HepG2 (cell line): Measurements from ENCODE around the gene RPS6KB1. TPM values are rescaled to one million over a fixed set of nuclear protein-coding genes. Genes with fewer than 3 reads are reported as not detected.

ENCODE experiments used
- DMAP1 ChIP-seq: IDR thresholded peaks from 2 replicates; pipeline ENCODE4 v1.6.1; 2016
- EHMT2 ChIP-seq: fragments of 200-600 bp; sonication (generic); IDR thresholded peaks from 2 replicates; pipeline ENCODE4 v1.7.0; 2017; ENCODE audit warnings: antibody characterized with exemption, low read depth, low read length, borderline replicate concordance
- FLYWCH1 ChIP-seq: sonication (generic); formaldehyde crosslinking; IDR thresholded peaks from 2 replicates; pipeline ENCODE4 v1.8.1; 2023; ENCODE audit warnings: mild to moderate bottlenecking, missing genetic modification reagents
- GATAD1 ChIP-seq: IDR thresholded peaks from 2 replicates; pipeline ENCODE4 v1.6.1; 2016; ENCODE audit warnings: missing genetic modification reagents, missing compliant biosample characterization
- GPN1 ChIP-seq: sonication (generic); formaldehyde crosslinking; IDR thresholded peaks from 2 replicates; pipeline ENCODE4 v1.5.1; 2020; ENCODE audit warnings: missing genetic modification reagents, borderline replicate concordance
- HOXA9 ChIP-seq: sonication (generic); formaldehyde crosslinking; IDR thresholded peaks from 2 replicates; pipeline ENCODE4 v1.8.1; 2022; ENCODE audit warnings: missing genetic modification reagents, mild to moderate bottlenecking, moderate library complexity, borderline replicate concordance
- ISL2 ChIP-seq: sonication (generic); formaldehyde crosslinking; IDR thresholded peaks from 2 replicates; pipeline ENCODE4 v1.5.0; 2020; ENCODE audit warnings: missing genetic modification reagents
- KLF11 ChIP-seq: IDR thresholded peaks from 2 replicates; pipeline ENCODE4 v1.6.1; 2016; ENCODE audit warnings: missing compliant biosample characterization
- MED1 ChIP-seq: sonication (generic); formaldehyde crosslinking; IDR thresholded peaks from 2 replicates; pipeline ENCODE4 v1.4.0; 2020; ENCODE audit warnings: missing genetic modification reagents
- MEIS1 ChIP-seq: sonication (generic); formaldehyde crosslinking; IDR thresholded peaks from 2 replicates; pipeline ENCODE4 v1.9.0; 2021; ENCODE audit warnings: mild to moderate bottlenecking, missing genetic modification reagents, moderate library complexity, borderline replicate concordance
- NCOA1 ChIP-seq: sonication (generic); formaldehyde crosslinking; IDR thresholded peaks from 2 replicates; pipeline ENCODE4 v1.9.0; 2021; ENCODE audit warnings: missing genetic modification reagents
- PITX1 ChIP-seq: sonication (generic); formaldehyde crosslinking; IDR thresholded peaks from 2 replicates; pipeline ENCODE4 v1.5.1; 2020; ENCODE audit warnings: mild to moderate bottlenecking, missing genetic modification reagents
- REL ChIP-seq: sonication (generic); formaldehyde crosslinking; conservative IDR thresholded peaks from 2 replicates; pipeline ENCODE4 v1.8.0; 2022; ENCODE audit warnings: mild to moderate bottlenecking, missing genetic modification reagents, moderate library complexity
- SOX6 ChIP-seq, 2 experiments: fragments of 450-650 bp in 1 of 2; sonication (generic) in 1 of 2; formaldehyde crosslinking in 1 of 2; IDR thresholded peaks; 2 replicates each; pipeline versions ENCODE4 v1.4.0 to v1.6.1; 2017 to 2020; ENCODE audit warnings: antibody characterized with exemption in 1 of 2, mild to moderate bottlenecking in 1 of 2, missing genetic modification reagents in 1 of 2
- STAG1 ChIP-seq: sonication (generic); formaldehyde crosslinking; IDR thresholded peaks from 2 replicates; pipeline ENCODE4 v1.4.0; 2020; ENCODE audit warnings: missing genetic modification reagents
- TAF15 ChIP-seq: fragments of 200-400 bp; formaldehyde crosslinking; IDR thresholded peaks from one replicate; pipeline ENCODE4 v1.6.1; 2018; ENCODE audit warnings: mild to moderate bottlenecking, low read depth, low read length; ENCODE audit not compliant: poor library complexity, severe bottlenecking
- ZFP36L2 ChIP-seq: sonication (generic); formaldehyde crosslinking; IDR thresholded peaks from 2 replicates; pipeline ENCODE4 v1.4.0; 2020; ENCODE audit warnings: missing genetic modification reagents
- ZNF34 ChIP-seq: sonication (generic); formaldehyde crosslinking; IDR thresholded peaks from 2 replicates; pipeline ENCODE4 v1.4.0; 2020; ENCODE audit warnings: mild to moderate bottlenecking, missing genetic modification reagents, borderline replicate concordance
- ZNF556 ChIP-seq: sonication (generic); formaldehyde crosslinking; IDR thresholded peaks from 2 replicates; pipeline ENCODE4 v1.4.0; 2020; ENCODE audit warnings: mild to moderate bottlenecking, missing genetic modification reagents, borderline replicate concordance
- ZNF790 ChIP-seq: sonication (generic); formaldehyde crosslinking; IDR thresholded peaks from 2 replicates; pipeline ENCODE4 v1.8.0; 2022; ENCODE audit warnings: missing genetic modification reagents, mild to moderate bottlenecking, borderline replicate concordance
- polyA plus RNA-seq, 8 experiments: library from polyadenylated mRNA; depleted of rRNA in 3 of 8; stranded (reverse) in 7 of 8; unstranded in 1 of 8; fragments of >200 nt; fragmentation: Illumina TruSeq in 4 of 8; extraction: Trizol in 4 of 8; gene quantifications; 2 replicates each; pipeline versions ENCODE4 v1.2.1 to v1.2.3, GENCODE V29; 2011 to 2016; ENCODE audit warnings: low read depth in 4 of 8, missing spikeins in 1 of 8, mixed read lengths in 1 of 8; ENCODE audit not compliant: insufficient read depth in 1 of 8
- total RNA-seq, 5 experiments: library from RNA; depleted of rRNA; stranded (reverse); fragments of >200 nt; fragmentation: Illumina TruSeq; extraction: Trizol; gene quantifications; 2 replicates each; pipeline ENCODE4 v1.2.3, GENCODE V29; 2016; ENCODE audit warnings: low read depth in 1 of 5
- TF ChIP-seq, protein P1 (sequence below): sonication (generic); formaldehyde crosslinking; IDR thresholded peaks from 2 replicates; pipeline ENCODE4 v1.5.0; 2020; ENCODE audit warnings: missing genetic modification reagents, mild to moderate bottlenecking, borderline replicate concordance
- TF ChIP-seq, protein P2 (sequence below): sonication (generic); formaldehyde crosslinking; IDR thresholded peaks from 2 replicates; pipeline ENCODE4 v1.4.0; 2020; ENCODE audit warnings: mild to moderate bottlenecking, missing genetic modification reagents
- TF ChIP-seq, protein P3 (sequence below): sonication (generic); formaldehyde crosslinking; IDR thresholded peaks from 2 replicates; pipeline ENCODE4 v1.4.0; 2020; ENCODE audit warnings: missing genetic modification reagents
- TF ChIP-seq, protein P4 (sequence below): sonication (generic); formaldehyde crosslinking; IDR thresholded peaks from 2 replicates; pipeline ENCODE4 v1.4.0; 2020; ENCODE audit warnings: mild to moderate bottlenecking, missing genetic modification reagents
- TF ChIP-seq, protein P5 (sequence below): sonication (generic); formaldehyde crosslinking; IDR thresholded peaks from 2 replicates; pipeline ENCODE4 v1.4.0; 2020; ENCODE audit warnings: missing genetic modification reagents

Gene RPS6KB1
- total and polyA plus RNA-seq, 2 of the 13 experiments (the other 11 are each of a cell fraction or from before 2014, with no cell fraction given): 16.5 to 42.2 TPM

DNA sequence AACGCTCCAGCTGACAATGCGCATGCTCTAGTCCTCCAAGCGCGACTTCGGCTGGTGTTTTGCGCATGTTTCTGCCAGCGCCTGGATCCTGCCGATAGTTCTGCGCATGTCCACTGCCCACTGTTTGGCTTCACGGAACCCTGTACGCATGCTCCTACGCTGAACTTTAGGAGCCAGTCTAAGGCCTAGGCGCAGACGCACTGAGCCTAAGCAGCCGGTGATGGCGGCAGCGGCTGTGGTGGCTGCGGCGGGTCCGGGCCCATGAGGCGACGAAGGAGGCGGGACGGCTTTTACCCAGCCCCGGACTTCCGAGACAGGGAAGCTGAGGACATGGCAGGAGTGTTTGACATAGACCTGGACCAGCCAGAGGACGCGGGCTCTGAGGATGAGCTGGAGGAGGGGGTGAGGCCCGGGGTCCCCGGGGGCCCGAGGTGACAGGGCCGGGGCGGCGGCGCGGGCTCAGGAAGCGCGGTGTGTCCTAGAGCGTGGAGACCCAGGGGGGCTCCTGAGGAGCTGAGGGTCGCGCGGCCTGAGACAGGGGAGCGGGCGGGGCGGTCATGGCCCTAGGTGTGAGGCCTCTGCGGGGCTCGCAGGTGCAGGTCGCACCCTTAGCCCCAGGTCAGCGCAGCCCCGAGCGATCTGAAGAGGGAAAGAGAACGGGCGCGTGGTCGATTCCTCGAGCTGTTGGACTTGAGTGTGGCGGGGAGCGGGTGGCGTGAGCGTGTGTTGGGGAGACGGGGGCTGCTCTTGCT lies at the start of gene RPS6KB1, which contains the start of gene TUBD1 (continued):
- TF ChIP-seq FLYWCH1 (no peak), GATAD1 (peak; percentile 97), ZFP36L2 (CRISPR knock-in tag) (peak; percentile 73; the same call in 1 of the 2 replicates), DMAP1 (CRISPR knock-in tag) (peak; percentile 95), MEIS1 (no peak), ZNF34 (CRISPR knock-in tag) (no peak), ZNF556 (no peak; the same call in 1 of the 2 replicates), PITX1 (CRISPR knock-in tag) (peak; percentile 70; the same call in 1 of the 2 replicates), ISL2 (CRISPR knock-in tag) (peak; percentile 70), REL (peak; percentile 86; the same call in 1 of the 2 replicates), STAG1 (CRISPR knock-in tag) (0 out of 2 replicates have a peak, but pooled peaks have one; percentile 5), ZNF790 (CRISPR knock-in tag) (peak; percentile 55; the same call in 1 of the 2 replicates), MED1 (CRISPR knock-in tag) (peak; percentile 72), EHMT2 (no peak), NCOA1 (CRISPR knock-in tag) (peak; percentile 15; the same call in 1 of the 2 replicates), GPN1 (CRISPR knock-in tag) (no peak), TAF15 (peak; percentile 51), KLF11 (CRISPR knock-in tag) (peak; percentile 71; the same call in 1 of the 2 replicates), SOX6 (IDR thresholded peaks at IDR 0.05) (no peak), SOX6 (CRISPR knock-in tag; IDR thresholded peaks at IDR 0.05) (peak; percentile 18; the same call in 1 of the 2 replicates), HOXA9 (CRISPR knock-in tag) (0 out of 2 replicates have a peak, but pooled peaks have one; percentile 12)
- TF ChIP-seq, protein P1, sequence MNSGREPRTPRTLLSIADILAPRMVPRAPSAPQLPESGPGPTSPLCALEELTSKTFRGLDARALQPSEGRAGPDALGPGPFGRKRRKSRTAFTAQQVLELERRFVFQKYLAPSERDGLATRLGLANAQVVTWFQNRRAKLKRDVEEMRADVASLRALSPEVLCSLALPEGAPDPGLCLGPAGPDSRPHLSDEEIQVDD: peak; percentile 95
- TF ChIP-seq, protein P2, sequence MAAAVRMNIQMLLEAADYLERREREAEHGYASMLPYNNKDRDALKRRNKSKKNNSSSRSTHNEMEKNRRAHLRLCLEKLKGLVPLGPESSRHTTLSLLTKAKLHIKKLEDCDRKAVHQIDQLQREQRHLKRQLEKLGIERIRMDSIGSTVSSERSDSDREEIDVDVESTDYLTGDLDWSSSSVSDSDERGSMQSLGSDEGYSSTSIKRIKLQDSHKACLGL (CRISPR knock-in tag): peak; percentile 84; the same call in 1 of the 2 replicates
- TF ChIP-seq, protein P3, sequence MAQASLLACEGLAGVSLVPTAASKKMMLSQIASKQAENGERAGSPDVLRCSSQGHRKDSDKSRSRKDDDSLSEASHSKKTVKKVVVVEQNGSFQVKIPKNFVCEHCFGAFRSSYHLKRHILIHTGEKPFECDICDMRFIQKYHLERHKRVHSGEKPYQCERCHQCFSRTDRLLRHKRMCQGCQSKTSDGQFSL (CRISPR knock-in tag): peak; percentile 72; the same call in 1 of the 2 replicates
- TF ChIP-seq, protein P4, sequence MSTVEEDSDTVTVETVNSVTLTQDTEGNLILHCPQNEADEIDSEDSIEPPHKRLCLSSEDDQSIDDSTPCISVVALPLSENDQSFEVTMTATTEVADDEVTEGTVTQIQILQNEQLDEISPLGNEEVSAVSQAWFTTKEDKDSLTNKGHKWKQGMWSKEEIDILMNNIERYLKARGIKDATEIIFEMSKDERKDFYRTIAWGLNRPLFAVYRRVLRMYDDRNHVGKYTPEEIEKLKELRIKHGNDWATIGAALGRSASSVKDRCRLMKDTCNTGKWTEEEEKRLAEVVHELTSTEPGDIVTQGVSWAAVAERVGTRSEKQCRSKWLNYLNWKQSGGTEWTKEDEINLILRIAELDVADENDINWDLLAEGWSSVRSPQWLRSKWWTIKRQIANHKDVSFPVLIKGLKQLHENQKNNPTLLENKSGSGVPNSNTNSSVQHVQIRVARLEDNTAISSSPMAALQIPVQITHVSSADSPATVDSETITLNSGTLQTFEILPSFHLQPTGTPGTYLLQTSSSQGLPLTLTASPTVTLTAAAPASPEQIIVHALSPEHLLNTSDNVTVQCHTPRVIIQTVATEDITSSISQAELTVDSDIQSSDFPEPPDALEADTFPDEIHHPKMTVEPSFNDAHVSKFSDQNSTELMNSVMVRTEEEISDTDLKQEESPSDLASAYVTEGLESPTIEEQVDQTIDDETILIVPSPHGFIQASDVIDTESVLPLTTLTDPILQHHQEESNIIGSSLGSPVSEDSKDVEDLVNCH (CRISPR knock-in tag): peak; percentile 68; the same call in 1 of the 2 replicates
- TF ChIP-seq, protein P5, sequence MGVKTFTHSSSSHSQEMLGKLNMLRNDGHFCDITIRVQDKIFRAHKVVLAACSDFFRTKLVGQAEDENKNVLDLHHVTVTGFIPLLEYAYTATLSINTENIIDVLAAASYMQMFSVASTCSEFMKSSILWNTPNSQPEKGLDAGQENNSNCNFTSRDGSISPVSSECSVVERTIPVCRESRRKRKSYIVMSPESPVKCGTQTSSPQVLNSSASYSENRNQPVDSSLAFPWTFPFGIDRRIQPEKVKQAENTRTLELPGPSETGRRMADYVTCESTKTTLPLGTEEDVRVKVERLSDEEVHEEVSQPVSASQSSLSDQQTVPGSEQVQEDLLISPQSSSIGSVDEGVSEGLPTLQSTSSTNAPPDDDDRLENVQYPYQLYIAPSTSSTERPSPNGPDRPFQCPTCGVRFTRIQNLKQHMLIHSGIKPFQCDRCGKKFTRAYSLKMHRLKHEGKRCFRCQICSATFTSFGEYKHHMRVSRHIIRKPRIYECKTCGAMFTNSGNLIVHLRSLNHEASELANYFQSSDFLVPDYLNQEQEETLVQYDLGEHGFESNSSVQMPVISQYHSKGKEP (CRISPR knock-in tag): peak; percentile 77; the same call in 1 of the 2 replicates
